HL-60 (cell line): ENCODE measurements around the gene LSM2.

ENCODE experiments used
- CTCF ChIP-seq: IDR thresholded peaks from one replicate; pipeline ENCODE4 v1.5.1; 2011; ENCODE audit warnings: low read length, control low read depth, inconsistent platforms; ENCODE audit not compliant: insufficient read depth
- GABPA ChIP-seq: IDR thresholded peaks from 2 replicates; pipeline ENCODE4 v1.6.1; 2012; ENCODE audit warnings: low read depth
- POLR2AphosphoS5 ChIP-seq: IDR thresholded peaks from 2 replicates; pipeline ENCODE4 v1.6.1; 2012; ENCODE audit warnings: low read depth
- SPI1 ChIP-seq: IDR thresholded peaks from 2 replicates; pipeline ENCODE4 v1.6.1; 2012; ENCODE audit warnings: low read depth, mild to moderate bottlenecking, borderline replicate concordance
- TF ChIP-seq, protein P1 (sequence below): IDR thresholded peaks from 2 replicates; pipeline ENCODE4 v1.6.1; 2012; ENCODE audit warnings: low read depth; ENCODE audit not compliant: insufficient replicate concordance

- TF ChIP-seq CTCF (no peak), GABPA (no peak), POLR2AphosphoS5 (no peak), SPI1 (no peak)
- TF ChIP-seq, protein P1, sequence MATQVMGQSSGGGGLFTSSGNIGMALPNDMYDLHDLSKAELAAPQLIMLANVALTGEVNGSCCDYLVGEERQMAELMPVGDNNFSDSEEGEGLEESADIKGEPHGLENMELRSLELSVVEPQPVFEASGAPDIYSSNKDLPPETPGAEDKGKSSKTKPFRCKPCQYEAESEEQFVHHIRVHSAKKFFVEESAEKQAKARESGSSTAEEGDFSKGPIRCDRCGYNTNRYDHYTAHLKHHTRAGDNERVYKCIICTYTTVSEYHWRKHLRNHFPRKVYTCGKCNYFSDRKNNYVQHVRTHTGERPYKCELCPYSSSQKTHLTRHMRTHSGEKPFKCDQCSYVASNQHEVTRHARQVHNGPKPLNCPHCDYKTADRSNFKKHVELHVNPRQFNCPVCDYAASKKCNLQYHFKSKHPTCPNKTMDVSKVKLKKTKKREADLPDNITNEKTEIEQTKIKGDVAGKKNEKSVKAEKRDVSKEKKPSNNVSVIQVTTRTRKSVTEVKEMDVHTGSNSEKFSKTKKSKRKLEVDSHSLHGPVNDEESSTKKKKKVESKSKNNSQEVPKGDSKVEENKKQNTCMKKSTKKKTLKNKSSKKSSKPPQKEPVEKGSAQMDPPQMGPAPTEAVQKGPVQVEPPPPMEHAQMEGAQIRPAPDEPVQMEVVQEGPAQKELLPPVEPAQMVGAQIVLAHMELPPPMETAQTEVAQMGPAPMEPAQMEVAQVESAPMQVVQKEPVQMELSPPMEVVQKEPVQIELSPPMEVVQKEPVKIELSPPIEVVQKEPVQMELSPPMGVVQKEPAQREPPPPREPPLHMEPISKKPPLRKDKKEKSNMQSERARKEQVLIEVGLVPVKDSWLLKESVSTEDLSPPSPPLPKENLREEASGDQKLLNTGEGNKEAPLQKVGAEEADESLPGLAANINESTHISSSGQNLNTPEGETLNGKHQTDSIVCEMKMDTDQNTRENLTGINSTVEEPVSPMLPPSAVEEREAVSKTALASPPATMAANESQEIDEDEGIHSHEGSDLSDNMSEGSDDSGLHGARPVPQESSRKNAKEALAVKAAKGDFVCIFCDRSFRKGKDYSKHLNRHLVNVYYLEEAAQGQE, result no peak
These were observed 23.0 kb upstream of the LSM2 start for GRCh38 chr6:31829633-31830283.
